HL-60 (cell line): ENCODE results near the gene COBL.

Source experiments
- CTCF ChIP-seq: IDR thresholded peaks from one replicate; pipeline ENCODE4 v1.5.1; 2011; ENCODE audit warnings: low read length, control low read depth, inconsistent platforms; ENCODE audit not compliant: insufficient read depth
- GABPA ChIP-seq: IDR thresholded peaks from 2 replicates; pipeline ENCODE4 v1.6.1; 2012; ENCODE audit warnings: low read depth
- POLR2AphosphoS5 ChIP-seq: IDR thresholded peaks from 2 replicates; pipeline ENCODE4 v1.6.1; 2012; ENCODE audit warnings: low read depth

GRCh38 chr7:51129527-51130472 is 186.8 kb downstream of the COBL start:
- TF ChIP-seq CTCF = no peak
- TF ChIP-seq GABPA = no peak
- no peak for TF ChIP-seq POLR2AphosphoS5
